Stimulated activated CD8-positive, alpha-beta memory T cell treated with anti-CD3 and anti-CD28 coated beads, Interleukin-7, amount 100 ng/mL, for 48 hours (primary cell): ENCODE measurements around the gene HMSD.
A peak's percentile ranks its signal among the peaks of the same experiment; 100 is the strongest.
"Not testable (repeated sequence)": the region's sequence is repeated elsewhere in the genome, so short reads cannot be mapped to it uniquely, and the experiment has no call there.

Experiments
- DNase-seq, 2 donors: peaks; one replicate each; pipeline ENCODE4 v3.0.0-alpha.2; 2020; ENCODE audit warnings: low read depth in 1 of 2; ENCODE audit errors: extremely low read depth in 1 of 2

The HMSD gene, protein sequence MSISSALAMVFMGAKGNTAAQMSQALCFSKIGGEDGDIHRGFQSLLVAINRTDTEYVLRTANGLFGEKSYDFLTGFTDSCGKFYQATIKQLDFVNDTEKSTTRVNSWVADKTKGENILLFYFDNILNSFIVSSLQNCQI

DNA sequence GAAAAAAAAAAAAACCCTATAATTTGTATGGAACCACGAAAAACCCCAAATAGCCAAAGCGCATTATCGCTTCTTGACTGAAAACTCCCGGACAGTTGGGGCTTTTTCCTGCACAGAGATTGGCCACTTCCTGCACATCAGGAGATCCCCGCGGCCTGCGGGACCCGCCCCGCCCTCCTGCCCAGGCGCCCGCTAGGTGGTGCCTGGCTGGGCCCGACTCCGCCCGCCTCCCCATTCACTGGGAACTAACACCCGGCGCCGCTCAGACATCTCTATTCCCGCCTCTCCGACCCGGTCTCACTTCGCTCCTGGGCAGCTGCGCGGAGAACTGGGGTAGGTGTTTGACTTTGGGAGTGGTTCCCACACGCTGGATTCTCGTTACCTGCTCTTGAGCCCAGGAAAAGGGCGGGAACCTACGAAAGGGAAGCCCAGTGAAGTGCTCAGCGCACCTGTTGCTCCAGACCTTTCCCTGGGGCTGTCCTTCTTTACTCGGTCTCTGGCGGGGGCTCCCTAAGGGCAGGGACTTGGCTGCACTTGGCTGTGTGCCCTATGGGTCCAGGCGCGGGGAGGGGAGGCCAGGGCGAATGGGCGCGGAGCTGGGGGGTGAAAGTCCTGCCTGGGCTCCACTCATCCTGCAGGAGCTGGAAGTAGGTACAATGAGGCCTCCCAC, at the start of gene HMSD:
Gene HMSD, plus strand, starts transcription at position 234 of the 670 bp plus-strand sequence. CDS start 4,155 bp downstream, outside the sequence.
- DNase-seq: peak; percentile 45 to 52

GRCh38 chr18:63903851-63904570, 45.1 kb upstream of the HMSD start:
- no peak for DNase-seq

DNA sequence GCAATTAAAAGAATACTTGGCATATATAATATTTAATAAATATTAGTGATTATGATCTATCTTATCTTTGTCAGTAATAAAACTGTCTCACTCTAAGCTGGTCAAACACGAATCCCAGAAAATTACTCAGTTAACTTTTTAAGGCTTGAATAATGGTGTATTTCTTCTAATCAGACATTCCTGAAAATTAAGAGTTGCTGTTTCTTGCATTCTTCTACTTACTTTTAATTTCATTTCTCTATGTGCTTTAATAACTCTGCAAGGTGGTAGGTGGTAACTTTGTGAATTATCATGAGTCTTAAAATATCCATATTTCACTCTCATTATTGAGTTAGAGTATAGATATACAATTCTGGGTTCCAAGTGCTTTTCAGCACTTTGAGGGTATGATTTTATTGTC, 44.4 kb upstream of the HMSD start:
- DNase-seq: no peak

DNA sequence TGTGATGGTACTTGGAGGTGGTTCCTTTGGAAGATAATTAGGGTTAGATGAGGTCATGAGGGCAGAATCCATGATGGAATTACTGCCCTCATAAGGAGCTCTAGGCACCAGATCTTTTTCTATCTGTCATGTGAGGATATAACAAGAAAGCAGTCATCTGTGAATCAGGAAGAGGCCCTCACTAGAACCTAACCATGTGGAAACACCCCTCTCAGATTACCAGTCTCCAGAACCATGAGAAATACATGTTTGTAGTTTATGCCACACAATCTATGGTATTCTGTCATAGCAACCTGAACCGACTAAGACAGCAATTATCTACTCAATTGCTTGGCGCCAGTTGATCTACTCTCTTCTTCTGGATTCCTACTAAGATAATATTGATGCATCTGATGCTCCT, 43.7 kb upstream of the HMSD start:
- DNase-seq: no peak

DNA sequence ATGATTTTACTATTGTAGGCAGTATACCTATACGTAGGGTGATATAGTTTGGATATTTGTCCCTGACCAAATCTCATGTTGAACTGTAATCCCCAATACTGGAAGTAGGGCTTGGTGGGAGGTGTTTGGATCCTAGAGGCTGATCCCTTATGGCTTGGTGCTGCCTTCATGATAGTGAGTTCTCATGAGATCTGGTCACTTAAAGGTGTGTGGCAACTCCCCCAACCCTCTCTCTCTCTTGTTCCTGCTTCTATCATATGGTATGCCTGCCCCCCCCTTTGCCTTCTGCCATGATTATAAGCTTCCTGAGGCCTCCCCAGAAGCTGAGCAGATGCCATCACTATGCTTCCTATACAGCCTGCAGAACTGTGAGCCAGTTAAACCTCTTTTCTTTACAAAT, 43.0 kb upstream of the HMSD start:
- DNase-seq: no peak

- no peak for DNase-seq
Observed at GRCh38 chr18:63907664-63908063, 41.4 kb upstream of the HMSD start, which contains the start of gene SERPINB10. Gene SERPINB10 (plus strand): TSS chr18:63907958. CDS start chr18:63915511, 7,553 bp downstream.

DNA sequence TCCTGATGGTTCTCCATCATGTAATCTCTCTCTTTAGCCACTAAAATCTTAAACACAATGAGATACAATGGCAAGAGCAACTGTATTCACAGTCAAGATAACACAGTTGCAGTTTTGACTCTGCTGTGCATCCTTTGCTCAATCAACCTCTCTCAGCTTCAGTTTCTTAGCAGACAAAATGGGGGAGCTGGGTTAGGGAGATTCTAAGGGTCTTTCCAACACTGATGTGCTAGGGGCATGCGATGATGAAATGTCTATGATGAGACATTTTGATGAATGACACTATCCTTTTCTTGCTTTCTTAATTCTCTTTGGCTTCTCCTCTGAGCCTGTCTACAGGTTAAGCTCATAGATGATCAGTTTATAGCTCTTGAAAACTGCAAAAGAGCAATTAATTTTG, 40.2 kb upstream of the HMSD start:
- DNase-seq: no peak

GRCh38 chr18:63909870-63910269, 39.2 kb upstream of the HMSD start:
- DNase-seq: no peak

GRCh38 chr18:63917817-63918216, 31.3 kb upstream of the HMSD start:
- no peak for DNase-seq

DNA sequence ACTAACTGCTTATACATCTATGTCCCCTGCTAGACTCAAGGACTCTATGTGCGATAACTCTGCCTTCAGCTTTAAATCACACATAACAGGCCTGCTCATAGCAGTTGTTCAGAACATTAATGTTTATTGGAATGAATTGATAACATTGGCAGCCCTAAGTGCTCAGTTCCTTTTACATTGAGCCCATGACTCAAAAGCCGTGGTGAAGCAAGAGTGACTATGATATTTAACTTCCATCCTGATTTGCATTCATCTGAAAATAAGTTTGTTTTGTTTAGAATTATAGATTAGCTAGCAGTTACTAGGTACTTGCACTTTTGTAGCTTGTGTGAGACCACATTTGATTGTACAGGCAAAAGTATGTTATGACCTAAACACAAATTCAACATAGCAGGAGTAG, 27.1 kb upstream of the HMSD start:
- no peak for DNase-seq

DNA sequence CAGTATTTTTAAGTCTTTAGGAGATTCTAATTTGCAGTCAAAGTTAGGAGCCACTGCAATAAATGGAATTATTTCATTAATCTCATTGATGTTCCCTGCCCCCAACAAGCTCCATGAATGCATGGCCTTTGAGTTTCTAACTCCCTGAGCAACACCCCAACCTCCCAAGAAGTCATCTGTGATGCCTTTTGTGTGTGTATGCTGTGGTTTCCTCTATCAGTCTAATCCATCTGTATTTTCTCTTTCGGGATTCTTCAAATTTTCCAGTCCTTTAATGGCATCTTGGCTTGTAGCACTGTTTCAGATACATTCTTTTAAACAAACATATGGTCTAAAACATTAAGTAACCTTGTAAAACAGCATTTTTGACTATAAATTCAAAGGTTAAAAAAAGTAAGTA, 24.6 kb upstream of the HMSD start:
- DNase-seq: no peak

DNA sequence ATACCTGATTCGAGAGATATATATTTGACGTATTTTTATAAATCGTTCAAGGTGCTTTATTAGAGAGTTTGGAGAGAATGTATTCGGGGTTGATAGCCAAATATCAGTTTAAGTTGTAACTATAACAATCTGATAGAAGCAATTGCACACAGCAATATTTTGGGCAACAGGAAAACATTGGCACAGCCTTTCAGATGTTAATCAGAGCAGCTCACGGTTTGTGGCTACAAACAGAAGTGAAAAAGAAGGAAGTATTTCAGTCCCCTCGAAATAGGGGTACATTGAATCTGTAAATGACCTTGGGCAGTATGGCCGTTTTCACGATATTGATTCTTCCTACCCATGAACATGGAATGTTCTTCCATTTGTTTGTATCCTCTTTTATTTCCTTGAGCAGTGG, 20.8 kb upstream of the HMSD start:
- DNase-seq: no peak

DNA sequence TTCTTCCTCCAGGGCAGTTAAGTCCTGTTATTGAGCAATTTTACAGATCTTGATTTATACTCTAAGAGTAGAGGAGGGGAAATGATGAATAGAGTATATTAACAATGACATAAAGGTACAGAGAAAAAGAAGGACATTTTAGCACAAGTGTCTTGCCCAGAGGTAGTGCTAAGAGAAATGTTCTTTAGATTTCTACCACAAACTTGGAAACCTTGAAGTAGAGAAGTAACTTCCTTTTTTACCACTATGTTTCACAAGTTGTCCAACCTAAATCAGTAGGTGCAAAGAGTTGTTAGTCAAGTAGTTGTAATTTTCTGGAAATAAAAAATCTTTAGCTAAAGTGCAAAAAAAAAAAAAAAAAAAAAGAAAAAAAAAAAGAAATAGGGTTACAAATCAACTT, 19.7 kb upstream of the HMSD start:
- not testable (repeated sequence) for DNase-seq

DNA sequence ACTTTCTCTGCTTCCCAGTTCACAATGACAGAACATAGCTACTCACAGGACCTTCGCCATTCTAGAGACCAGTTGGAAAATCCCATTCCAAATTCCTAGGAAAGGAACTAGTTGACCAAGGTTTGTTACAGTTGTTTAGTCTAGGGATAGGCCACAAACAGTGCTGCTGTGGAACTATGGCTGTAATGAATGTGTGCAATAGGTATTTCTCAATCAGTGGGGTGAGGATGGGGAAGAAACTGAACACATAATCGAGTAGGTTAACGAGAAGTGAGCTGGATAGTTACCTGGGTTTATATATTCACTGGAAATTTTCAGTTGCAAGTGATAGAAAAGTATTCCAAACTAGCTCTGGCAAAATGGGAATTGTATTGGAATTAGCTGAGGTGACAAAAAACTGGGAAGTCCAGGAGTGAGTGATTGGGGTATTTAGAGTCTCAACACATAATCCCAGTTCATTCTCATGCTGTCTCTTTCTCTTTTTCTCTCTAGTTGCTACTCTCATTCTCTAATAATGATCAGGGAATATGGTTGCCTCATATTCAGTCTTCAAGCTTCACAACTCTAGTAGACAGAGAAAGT, 18.2 kb upstream of the HMSD start:
- no peak for DNase-seq

DNA sequence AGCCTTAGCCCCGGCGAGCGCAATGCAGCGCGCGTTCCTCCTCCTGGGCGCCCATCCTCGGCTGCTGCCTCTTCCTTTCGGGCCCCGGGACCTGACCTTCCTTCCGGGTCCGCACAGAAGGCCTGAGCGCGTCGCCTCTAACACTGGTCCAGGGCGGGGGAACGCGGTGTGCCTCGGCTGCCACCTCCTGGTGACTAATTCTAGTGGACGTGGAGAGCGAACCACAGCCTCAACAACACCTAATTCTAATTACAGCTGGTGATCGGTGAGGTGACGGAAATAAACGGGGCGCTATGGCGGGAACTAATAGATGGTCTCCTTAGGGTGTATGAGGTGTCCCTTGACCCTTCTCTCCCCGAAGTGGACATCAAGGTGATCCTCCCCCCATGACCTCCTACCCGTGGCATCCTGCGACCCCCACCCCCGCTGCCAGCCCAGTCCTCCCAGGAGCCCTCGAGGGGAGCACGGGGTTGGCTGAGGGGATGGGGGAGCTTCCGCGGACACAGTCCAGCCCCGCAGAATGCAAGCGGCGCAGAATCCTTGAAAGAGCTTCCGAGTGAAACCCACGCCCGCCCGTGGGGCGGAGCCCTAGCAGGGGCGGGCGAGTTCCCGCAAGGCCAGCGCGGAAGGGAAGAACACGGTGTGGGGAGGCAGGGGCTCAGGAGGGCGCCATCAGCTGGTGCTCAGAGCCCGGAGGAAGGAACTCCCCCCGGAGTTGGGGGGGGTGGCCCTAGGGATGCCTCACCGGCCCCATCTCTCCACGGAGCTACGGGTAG, 12.8 kb upstream of the HMSD start:
- peak; percentile 17 to 51 for DNase-seq

DNA sequence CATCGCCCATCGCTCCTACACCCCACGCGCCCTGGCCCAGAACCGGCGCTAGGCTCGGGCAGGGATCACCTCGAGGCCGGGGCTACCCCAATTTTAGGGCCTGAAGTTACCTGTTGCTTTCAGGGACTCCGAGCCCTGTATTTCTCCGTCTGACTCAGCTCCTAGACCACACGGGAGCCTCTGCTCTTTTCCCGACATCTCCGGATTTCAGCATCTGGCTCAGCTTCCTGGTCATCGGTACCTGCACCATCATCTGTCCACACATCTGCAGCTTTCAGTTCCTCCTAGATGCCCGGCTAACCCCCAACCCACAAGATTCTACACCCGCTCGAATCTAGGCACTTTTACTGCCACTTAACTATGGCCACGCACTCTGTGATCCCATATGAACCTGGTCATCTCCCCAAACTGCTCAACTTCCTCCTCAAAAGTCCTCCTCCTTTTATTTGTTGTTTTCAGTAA, 12.1 kb upstream of the HMSD start:
- no peak for DNase-seq

DNA sequence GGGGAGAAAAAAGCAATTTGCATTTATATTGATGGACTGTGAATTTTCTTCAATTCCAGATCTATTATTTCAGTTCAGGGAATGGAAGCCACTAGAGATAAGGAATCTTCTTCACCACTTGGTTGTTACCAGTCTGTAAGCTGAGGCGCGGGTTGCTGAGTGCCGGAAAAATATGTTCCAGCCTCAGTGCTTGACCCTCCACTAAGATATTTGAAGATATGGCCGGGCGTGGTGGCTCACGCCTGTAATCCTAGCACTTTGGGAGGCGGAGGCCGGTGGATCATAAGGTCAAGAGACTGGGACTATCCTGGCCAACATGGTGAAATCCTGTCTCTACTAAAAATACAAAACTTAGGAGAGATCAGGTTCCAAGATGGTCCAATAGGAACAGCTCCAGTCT, 9.1 kb upstream of the HMSD start:
- DNase-seq: no peak

- DNase-seq: not testable (repeated sequence)
Observed at GRCh38 chr18:63940543-63941050, 8.5 kb upstream of the HMSD start.

GRCh38 chr18:63947051-63947790, 1.9 kb upstream of the HMSD start:
- DNase-seq: no peak

- no peak for DNase-seq
Observed at GRCh38 chr18:63951302-63951705, 2.2 kb downstream of the HMSD start.
